HepG2 (cell line): ENCODE results near the gene SEC61B. TPM values are rescaled to one million over a fixed set of nuclear protein-coding genes. Genes with fewer than 3 reads are reported as not detected.

Experiments used
- ARNT ChIP-seq: fragments of 450-650 bp; IDR thresholded peaks from 2 replicates; pipeline ENCODE4 v1.6.1; 2017
- BCL3 ChIP-seq: sonication (generic); formaldehyde crosslinking; IDR thresholded peaks from 2 replicates; pipeline ENCODE4 v1.5.1; 2020; ENCODE audit warnings: mild to moderate bottlenecking, missing genetic modification reagents, moderate library complexity
- CBX5 ChIP-seq: sonication (generic); formaldehyde crosslinking; IDR thresholded peaks from 2 replicates; pipeline ENCODE4 v1.4.0; 2020; ENCODE audit warnings: missing genetic modification reagents, borderline replicate concordance
- EED ChIP-seq: sonication (generic); formaldehyde crosslinking; IDR thresholded peaks from 2 replicates; pipeline ENCODE4 v1.5.0; 2020; ENCODE audit warnings: mild to moderate bottlenecking, missing genetic modification reagents
- FOXK1 ChIP-seq: sonication (generic); formaldehyde crosslinking; IDR thresholded peaks from 2 replicates; pipeline ENCODE4 v1.4.0; 2020; ENCODE audit warnings: low read depth, missing genetic modification reagents, borderline replicate concordance
- KLF6 ChIP-seq: IDR thresholded peaks from 2 replicates; pipeline ENCODE4 v1.8.0; 2016; ENCODE audit warnings: missing biosample characterization, missing genetic modification reagents
- MAX ChIP-seq: IDR thresholded peaks from 2 replicates; pipeline ENCODE4 v1.6.1; 2012; ENCODE audit warnings: inconsistent platforms
- MAZ ChIP-seq, 2 experiments: sonication (generic) in 1 of 2; formaldehyde crosslinking in 1 of 2; IDR thresholded peaks; 2 replicates each; pipeline versions ENCODE4 v1.5.0 to v1.6.1; 2012 to 2020; ENCODE audit warnings: low read depth in 2 of 2, mild to moderate bottlenecking in 2 of 2, borderline replicate concordance in 1 of 2, improper control_type of control experiment in 1 of 2, low read length in 1 of 2, missing genetic modification reagents in 1 of 2, moderate library complexity in 1 of 2
- MIER3 ChIP-seq: IDR thresholded peaks from 2 replicates; pipeline ENCODE4 v1.6.1; 2016; ENCODE audit warnings: missing compliant biosample characterization, borderline replicate concordance
- NFYC ChIP-seq: IDR thresholded peaks from 2 replicates; pipeline ENCODE4 v1.6.1; 2016; ENCODE audit warnings: missing genetic modification reagents, missing compliant biosample characterization
- NR2F1 ChIP-seq, 2 experiments: fragments of 450-650 bp in 1 of 2; formaldehyde crosslinking in 1 of 2; IDR thresholded peaks; 2 replicates each; pipeline versions ENCODE4 v1.5.0 to v1.6.1; 2016 to 2020; ENCODE audit warnings: mild to moderate bottlenecking in 1 of 2, missing compliant biosample characterization in 1 of 2, missing genetic modification reagents in 1 of 2, moderate library complexity in 1 of 2
- NRL ChIP-seq: sonication (generic); formaldehyde crosslinking; IDR thresholded peaks from 2 replicates; pipeline ENCODE4 v1.5.0; 2020; ENCODE audit warnings: missing genetic modification reagents, mild to moderate bottlenecking, moderate library complexity, borderline replicate concordance
- PRDM10 ChIP-seq: sonication (generic); formaldehyde crosslinking; IDR thresholded peaks from 2 replicates; pipeline ENCODE4 v1.4.0; 2020; ENCODE audit warnings: low read depth, missing genetic modification reagents
- RFX1 ChIP-seq: fragments of 450-650 bp; IDR thresholded peaks from 2 replicates; pipeline ENCODE4 v1.6.1; 2017
- SPEN ChIP-seq: sonication (generic); formaldehyde crosslinking; IDR thresholded peaks from 2 replicates; pipeline ENCODE4 v1.5.1; 2020; ENCODE audit warnings: low read depth, mild to moderate bottlenecking, missing genetic modification reagents
- STAT5B ChIP-seq: sonication (generic); formaldehyde crosslinking; IDR thresholded peaks from 2 replicates; pipeline ENCODE4 v1.4.0; 2020; ENCODE audit warnings: missing genetic modification reagents
- XRCC5 ChIP-seq: fragments of 200-400 bp; formaldehyde crosslinking; optimal IDR thresholded peaks from 2 replicates; pipeline ENCODE3; 2017; ENCODE audit warnings: mild to moderate bottlenecking, low read length
- ZFX ChIP-seq: sonication (generic); formaldehyde crosslinking; IDR thresholded peaks from 2 replicates; pipeline ENCODE4 v1.4.0; 2020; ENCODE audit warnings: mild to moderate bottlenecking, low read depth, missing genetic modification reagents, moderate library complexity
- ZNF362 ChIP-seq: sonication (generic); formaldehyde crosslinking; IDR thresholded peaks from 2 replicates; pipeline ENCODE4 v1.4.0; 2020; ENCODE audit warnings: missing genetic modification reagents, mild to moderate bottlenecking, borderline replicate concordance
- ZNF747 ChIP-seq: sonication (generic); formaldehyde crosslinking; IDR thresholded peaks from 2 replicates; pipeline ENCODE4 v1.8.1; 2023; ENCODE audit warnings: missing genetic modification reagents, mild to moderate bottlenecking, borderline replicate concordance
- ZNF784 ChIP-seq: sonication (generic); formaldehyde crosslinking; IDR thresholded peaks from 2 replicates; pipeline ENCODE4 v1.5.1; 2020; ENCODE audit warnings: missing genetic modification reagents, mild to moderate bottlenecking, borderline replicate concordance
- polyA plus RNA-seq, 8 experiments: library from polyadenylated mRNA; depleted of rRNA in 3 of 8; stranded (reverse) in 7 of 8; unstranded in 1 of 8; fragments of >200 nt; fragmentation: Illumina TruSeq in 4 of 8; extraction: Trizol in 4 of 8; gene quantifications; 2 replicates each; pipeline versions ENCODE4 v1.2.1 to v1.2.3, GENCODE V29; 2011 to 2016; ENCODE audit warnings: low read depth in 4 of 8, missing spikeins in 1 of 8, mixed read lengths in 1 of 8; ENCODE audit not compliant: insufficient read depth in 1 of 8
- total RNA-seq, 5 experiments: library from RNA; depleted of rRNA; stranded (reverse); fragments of >200 nt; fragmentation: Illumina TruSeq; extraction: Trizol; gene quantifications; 2 replicates each; pipeline ENCODE4 v1.2.3, GENCODE V29; 2016; ENCODE audit warnings: low read depth in 1 of 5

Gene SEC61B
- total and polyA plus RNA-seq, 2 of the 13 experiments (the other 11 are each of a cell fraction or from before 2014, with no cell fraction given), result 191 to 368 TPM

- TF ChIP-seq ZNF362 (no peak), MAX (peak; percentile 84), ARNT (no peak), BCL3 (no peak), NFYC (CRISPR knock-in tag) (peak; percentile 31; the same call in 1 of the 2 replicates), ZNF747 (peak; percentile 78), NRL (peak; percentile 38; the same call in 1 of the 2 replicates), SPEN (peak; percentile 88), RFX1 (no peak), STAT5B (no peak), MIER3 (CRISPR knock-in tag) (0 out of 2 replicates have a peak, but pooled peaks have one; percentile 16), CBX5 (no peak), FOXK1 (CRISPR knock-in tag) (peak; percentile 64), EED (CRISPR knock-in tag) (peak; percentile 75), XRCC5 (peak; percentile 13), PRDM10 (0 out of 2 replicates have a peak, but pooled peaks have one; percentile 25), ZFX (CRISPR knock-in tag) (peak; percentile 96), NR2F1 (CRISPR knock-in tag; IDR thresholded peaks at IDR 0.05) (peak; percentile 4 to 72; a peak in 2 of 4 replicates), KLF6 (peak; percentile 55; the same call in 1 of the 2 replicates), MAZ (IDR thresholded peaks at IDR 0.05; ENCODE audit: borderline replicate concordance, low read depth, low read length) (peak; percentile 66; the same call in 1 of the 2 replicates), MAZ (CRISPR knock-in tag; IDR thresholded peaks at IDR 0.05; ENCODE audit: low read depth) (no peak; the same call in 1 of the 2 replicates), ZNF784 (CRISPR knock-in tag) (peak; percentile 62; the same call in 1 of the 2 replicates)
Observed at GRCh38 chr9:99221621-99222415, at the start of gene SEC61B, which contains the start of gene ALG2 (continued).
